Measurements from ENCODE around the gene MST1.

The MST1 gene

GRCh38 chr3:49657208-49657915 is 31.9 kb downstream of the MST1 start:
- no peak overlapping the region for H3K4me3 ChIP-seq (ENCODE audit: low read length)
- no peak for TF ChIP-seq CTCF (IDR thresholded peaks at IDR 0.05; ENCODE audit: insufficient read depth, low read depth, low read length, missing control alignments)
- DNase-seq (ENCODE audit: low read depth) = no peak

GRCh38 chr3:49656541-49657112 is 32.6 kb downstream of the MST1 start:
- TF ChIP-seq CTCF (IDR thresholded peaks at IDR 0.05; ENCODE audit: insufficient read depth, low read depth, low read length, missing control alignments) = no peak
- DNase-seq (ENCODE audit: low read depth) = no peak
- no peak overlapping the region for H3K4me3 ChIP-seq (ENCODE audit: low read length)

GRCh38 chr3:49655731-49656285 is 33.5 kb downstream of the MST1 start:
- no peak overlapping the region for H3K4me3 ChIP-seq (ENCODE audit: low read length)
- no peak for TF ChIP-seq CTCF (IDR thresholded peaks at IDR 0.05; ENCODE audit: insufficient read depth, low read depth, low read length, missing control alignments)
- no peak for DNase-seq (ENCODE audit: low read depth)

- DNase-seq (ENCODE audit: low read depth) = no peak
- no peak for TF ChIP-seq CTCF (IDR thresholded peaks at IDR 0.05; ENCODE audit: insufficient read depth, low read depth, low read length, missing control alignments)
- H3K4me3 ChIP-seq (ENCODE audit: low read length) = no peak overlapping the region
Measured at GRCh38 chr3:49654955-49655556, 34.2 kb downstream of the MST1 start.

- H3K4me3 ChIP-seq (ENCODE audit: low read length) = no peak overlapping the region
- TF ChIP-seq CTCF (IDR thresholded peaks at IDR 0.05; ENCODE audit: insufficient read depth, low read depth, low read length, missing control alignments) = no peak
- DNase-seq (ENCODE audit: low read depth) = no peak
Measured at GRCh38 chr3:49654176-49654825, 35.0 kb downstream of the MST1 start.

- no peak for DNase-seq (ENCODE audit: low read depth)
- no peak for TF ChIP-seq CTCF (IDR thresholded peaks at IDR 0.05; ENCODE audit: insufficient read depth, low read depth, low read length, missing control alignments)
- no peak overlapping the region for H3K4me3 ChIP-seq (ENCODE audit: low read length)
Measured at GRCh38 chr3:49653621-49654020, 35.7 kb downstream of the MST1 start.

All from epithelial cell of esophagus (primary cell).